ENCODE data around the gene GLIPR1L2.

Gene GLIPR1L2

DNA sequence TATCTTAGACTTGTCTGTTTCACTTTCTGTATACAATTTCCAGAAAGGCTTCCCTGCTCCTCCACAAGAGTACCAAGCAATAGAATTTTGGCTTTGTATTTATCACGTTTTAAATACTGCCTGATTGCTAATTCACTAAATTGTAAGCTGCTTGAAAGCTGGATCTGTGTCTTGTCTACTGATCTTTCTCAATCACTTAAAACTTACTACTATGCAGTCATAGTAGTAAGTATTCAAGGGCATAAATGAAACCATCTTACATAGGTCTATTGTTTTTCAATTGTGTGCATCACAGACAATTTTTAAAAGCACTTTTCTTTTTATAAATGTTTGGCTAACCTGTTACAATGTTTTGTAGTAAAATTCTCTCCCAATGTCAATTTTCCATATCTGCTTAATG lies 1.2 kb upstream of the GLIPR1L2 start:
- no peak for TF ChIP-seq CTCF (IDR thresholded peaks at IDR 0.05; ENCODE audit: extremely low read depth, insufficient read depth, missing control alignments)
- DNase-seq (ENCODE audit: low spot score): peak; percentile 7
- in situ Hi-C loops (cut with MboI; ENCODE audit: low pct_unique_long_range_greater_than_20kb, low sequenced_read_pairs, unreplicated experiment): no loop called here

DNA sequence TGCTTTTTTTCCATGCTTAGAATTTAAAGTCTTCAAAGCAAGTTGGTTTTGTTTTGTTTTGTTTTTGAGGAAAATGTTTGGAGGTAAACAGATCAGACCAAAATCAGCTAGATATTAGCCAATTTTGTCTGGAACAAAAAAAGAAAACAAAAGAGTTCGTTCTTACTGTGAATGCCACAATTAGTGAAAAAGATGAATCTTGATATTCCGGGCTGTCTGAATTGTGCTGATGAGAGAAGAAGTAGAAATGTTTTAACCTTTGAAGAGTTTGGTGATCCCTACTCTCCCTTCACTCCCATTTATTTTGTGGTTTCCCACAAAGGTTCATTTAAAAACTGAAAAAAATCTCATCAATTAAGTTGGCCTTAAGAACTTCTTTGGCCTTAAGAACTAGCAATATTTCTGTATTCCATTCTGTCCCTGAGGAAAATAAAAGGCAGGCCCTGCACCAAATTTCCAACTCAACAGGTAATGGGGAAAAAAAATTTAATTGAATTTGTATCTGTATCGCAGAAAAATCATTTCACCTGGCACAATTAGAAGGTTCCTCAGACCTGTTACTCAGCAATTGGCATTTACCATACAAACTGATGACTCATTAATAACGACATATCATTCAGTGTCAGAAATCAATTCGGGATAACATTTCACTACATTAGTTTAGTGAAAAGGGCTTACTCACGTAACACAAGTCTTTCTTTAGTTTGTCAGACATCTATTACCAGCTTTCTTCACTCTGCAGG lies 562 bp upstream of the GLIPR1L2 start:
- in situ Hi-C loops (cut with MboI; ENCODE audit: low pct_unique_long_range_greater_than_20kb, low sequenced_read_pairs, unreplicated experiment): no loop called here
- no peak for DNase-seq (ENCODE audit: low spot score)
- no peak for TF ChIP-seq CTCF (IDR thresholded peaks at IDR 0.05; ENCODE audit: extremely low read depth, insufficient read depth, missing control alignments)

- no peak for TF ChIP-seq CTCF (IDR thresholded peaks at IDR 0.05; ENCODE audit: extremely low read depth, insufficient read depth, missing control alignments)
- DNase-seq (ENCODE audit: low spot score): no peak
- in situ Hi-C loops (cut with MboI; ENCODE audit: low pct_unique_long_range_greater_than_20kb, low sequenced_read_pairs, unreplicated experiment): no loop called here
These were observed 13.3 kb downstream of the GLIPR1L2 start for GRCh38 chr12:75404231-75404630.

DNA sequence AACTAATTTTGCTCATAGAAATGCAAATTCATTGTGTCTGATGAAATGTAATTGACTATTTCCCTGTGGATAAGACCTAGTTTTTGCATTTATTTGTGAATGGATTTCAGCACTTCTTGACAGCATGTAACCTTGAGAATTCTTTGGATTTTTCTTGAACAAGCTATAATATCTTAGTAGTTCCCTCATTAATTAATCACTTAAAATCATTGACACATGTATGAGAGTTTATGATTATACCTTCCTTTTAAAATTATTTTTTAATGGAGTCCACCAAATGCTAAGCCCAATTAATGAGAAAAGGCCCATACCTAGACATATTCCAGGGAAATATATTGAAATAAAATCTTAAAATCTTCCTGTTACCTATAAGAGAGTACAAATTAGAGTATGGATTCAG lies 16.8 kb downstream of the GLIPR1L2 start:
- in situ Hi-C loops (cut with MboI; ENCODE audit: low pct_unique_long_range_greater_than_20kb, low sequenced_read_pairs, unreplicated experiment): no loop called here
- no peak for TF ChIP-seq CTCF (IDR thresholded peaks at IDR 0.05; ENCODE audit: extremely low read depth, insufficient read depth, missing control alignments)
- DNase-seq (ENCODE audit: low spot score): no peak

DNA sequence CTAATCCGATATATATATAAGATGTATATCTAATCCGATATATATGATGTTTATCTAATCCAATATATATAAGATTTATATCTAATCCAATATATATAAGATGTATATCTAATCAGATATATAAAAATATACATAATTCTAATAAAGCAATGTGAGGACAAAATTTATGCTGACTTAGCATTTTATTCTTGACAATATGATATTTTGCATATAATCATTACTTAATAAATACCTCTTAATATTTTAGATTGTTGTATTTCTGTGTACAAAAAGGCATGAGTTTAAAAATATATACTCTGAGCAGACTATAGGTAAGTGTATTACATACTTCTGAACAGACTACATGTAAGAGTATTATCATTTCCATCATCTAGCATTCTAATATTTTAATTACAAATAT lies 18.9 kb downstream of the GLIPR1L2 start:
- DNase-seq (ENCODE audit: low spot score): no peak
- in situ Hi-C loops (cut with MboI; ENCODE audit: low pct_unique_long_range_greater_than_20kb, low sequenced_read_pairs, unreplicated experiment): no loop called here
- TF ChIP-seq CTCF (IDR thresholded peaks at IDR 0.05; ENCODE audit: extremely low read depth, insufficient read depth, missing control alignments): no peak

- no peak for TF ChIP-seq CTCF (IDR thresholded peaks at IDR 0.05; ENCODE audit: extremely low read depth, insufficient read depth, missing control alignments)
- no peak for DNase-seq (ENCODE audit: low spot score)
- in situ Hi-C loops (cut with MboI; ENCODE audit: low pct_unique_long_range_greater_than_20kb, low sequenced_read_pairs, unreplicated experiment): no loop called here
These were observed 23.8 kb downstream of the GLIPR1L2 start for GRCh38 chr12:75414671-75415070.
